SU-DHL-6 (cell line): ENCODE results near the gene MYLK3.

ENCODE experiments used
- CTCF ChIP-seq: fragments of 200-600 bp; sonication (generic); IDR thresholded peaks from one replicate; pipeline ENCODE4 v1.5.1; 2017; ENCODE audit warnings: antibody characterized with exemption, mild to moderate bottlenecking, low read length, moderate library complexity; ENCODE audit not compliant: insufficient read depth, poor library complexity, severe bottlenecking
- EZH2phosphoT487 ChIP-seq: fragments of 200-600 bp; sonication (generic), shearing (Covaris generic); conservative IDR thresholded peaks from 2 replicates; pipeline ENCODE4 v1.6.1; 2018; ENCODE audit warnings: mild to moderate bottlenecking, antibody characterized with exemption, low read length, moderate library complexity, mixed read lengths

GRCh38 chr16:46787909-46788308 is 39.8 kb upstream of the MYLK3 start:
- TF ChIP-seq CTCF (no peak), EZH2phosphoT487 (no peak)
